HepG2 (cell line): ENCODE data around the gene P2RY11. TPM values are rescaled to one million over a fixed set of nuclear protein-coding genes. Genes with fewer than 3 reads are reported as not detected.

ENCODE experiments used
- ATAC-seq: fragments of 200-7000 bp; cut with Tn5 transposase; 3 replicates; pipeline ENCODE4 v1.9.1; 2020; ENCODE audit warnings: mild to moderate bottlenecking, moderate library complexity
- BruUV-seq: library from RNA; stranded (reverse); fragments of 400-500 nt; replicated peaks from 2 replicates; lab custom pipeline; 2021; lab: Mats Ljungman, UMichigan
- CTCF ChIA-PET: fragments of 300-600 bp; formaldehyde crosslinking; extraction: SDS; loops from one replicate; lab custom pipeline; 2021; ENCODE audit warnings: low total read pairs, inconsistent platforms, low intra/inter-chr PET ratio; lab: Yijun Ruan, JAX
- POLR2A ChIA-PET: fragments of 350-600 bp; sonication (Branson Sonifier 250); formaldehyde crosslinking; loops from one replicate; lab custom pipeline; 2020; ENCODE audit warnings: antibody characterized with exemption, inconsistent platforms; lab: Yijun Ruan, JAX
- DNase-seq: peaks from one replicate; pipeline ENCODE4 v3.0.0-alpha.2; 2015; ENCODE audit warnings: low spot score
- FAIRE-seq: peaks from 3 replicates; lab custom pipeline; 2011; peaks lifted over from hg19 to GRCh38; lab: Jason Lieb, UNC
- H2AFZ ChIP-seq: one replicate; pipeline ENCODE4 v1.6.1; 2011; ENCODE audit warnings: low read length, inconsistent platforms
- H3K27ac ChIP-seq: fragments of 300-600 bp; 3 replicates; pipeline ENCODE4 v1.8.0; 2011; ENCODE audit warnings: mixed run types, mild to moderate bottlenecking, mixed read lengths, low read length, inconsistent platforms; ENCODE audit not compliant: insufficient read depth; ENCODE audit errors: extremely low read length
- H3K27me3 ChIP-seq, 2 experiments: fragments of 200-600 bp in 1 of 2; 2 replicates in 1 of 2; 3 replicates in 1 of 2; pipeline versions ENCODE4 v1.6.0 to v1.8.0; 2011; ENCODE audit warnings: low read length in 2 of 2, mild to moderate bottlenecking in 2 of 2, moderate library complexity in 2 of 2, inconsistent platforms in 1 of 2; ENCODE audit not compliant: insufficient read depth in 2 of 2, control insufficient read depth in 1 of 2
- H3K36me3 ChIP-seq, 2 experiments: fragments of 200-600 bp in 1 of 2; replicated peaks in 1 of 2; 2 replicates in 1 of 2; 3 replicates in 1 of 2; pipeline versions ENCODE4 v1.5.1 to v1.8.0; 2011; ENCODE audit warnings: low read length in 2 of 2, inconsistent platforms in 1 of 2; ENCODE audit not compliant: insufficient read depth in 2 of 2, control insufficient read depth in 1 of 2
- H3K4me1 ChIP-seq: 2 replicates; pipeline ENCODE4 v1.5.1; 2012; ENCODE audit warnings: low read length, inconsistent platforms; ENCODE audit not compliant: insufficient read depth
- H3K4me2 ChIP-seq: 2 replicates; pipeline ENCODE4 v1.6.0; 2011; ENCODE audit warnings: low read depth, low read length, inconsistent platforms
- H3K4me3 ChIP-seq, 3 experiments: fragments of 200-600 bp in 1 of 3; sonication (generic), shearing (Covaris generic) in 1 of 3; replicated peaks in 1 of 3; 2 replicates each; pipeline ENCODE4 v1.5.1; 2011 to 2016; ENCODE audit warnings: low read length in 3 of 3, inconsistent platforms in 2 of 3, low read depth in 2 of 3, mild to moderate bottlenecking in 2 of 3, control low read depth in 1 of 3, mixed read lengths in 1 of 3; ENCODE audit not compliant: insufficient read depth in 1 of 3
- H3K79me2 ChIP-seq: one replicate; pipeline ENCODE4 v1.6.1; 2011; ENCODE audit warnings: low read length, inconsistent platforms; ENCODE audit not compliant: insufficient read depth
- H3K9ac ChIP-seq: 2 replicates; pipeline ENCODE4 v1.6.0; 2011; ENCODE audit warnings: mild to moderate bottlenecking, low read depth, low read length, inconsistent platforms; ENCODE audit not compliant: insufficient read depth
- H3K9me3 ChIP-seq: 2 replicates; pipeline ENCODE4 v1.5.1; 2012; ENCODE audit warnings: mild to moderate bottlenecking, low read length
- H4K20me1 ChIP-seq: 2 replicates; pipeline ENCODE4 v1.6.0; 2011; ENCODE audit warnings: inconsistent platforms, mild to moderate bottlenecking, low read length, moderate library complexity; ENCODE audit not compliant: insufficient read depth
- E2F5 ChIP-seq: sonication (generic); formaldehyde crosslinking; conservative IDR thresholded peaks from 2 replicates; pipeline ENCODE4 v1.4.0; 2020; ENCODE audit warnings: missing genetic modification reagents
- GRHL1 ChIP-seq: sonication (generic); formaldehyde crosslinking; conservative IDR thresholded peaks from 2 replicates; pipeline ENCODE4 v1.8.0; 2022; ENCODE audit warnings: missing genetic modification reagents
- GTF3A ChIP-seq: sonication (generic); formaldehyde crosslinking; conservative IDR thresholded peaks from 2 replicates; pipeline ENCODE4 v1.4.0; 2020; ENCODE audit warnings: mild to moderate bottlenecking, missing genetic modification reagents
- MAFK ChIP-seq, 2 experiments: IDR thresholded peaks in 1 of 2; conservative IDR thresholded peaks in 1 of 2; 2 replicates each; pipeline ENCODE4 v1.6.1; 2011; ENCODE audit warnings: improper control_type of control experiment in 2 of 2, low read length in 2 of 2
- MIXL1 ChIP-seq: IDR thresholded peaks from 2 replicates; pipeline ENCODE4 v1.6.1; 2016
- NPAS2 ChIP-seq: sonication (generic); formaldehyde crosslinking; IDR thresholded peaks from 2 replicates; pipeline ENCODE4 v1.8.0; 2022; ENCODE audit warnings: mild to moderate bottlenecking, missing genetic modification reagents, borderline replicate concordance
- RARG ChIP-seq: sonication (generic); formaldehyde crosslinking; IDR thresholded peaks from 2 replicates; pipeline ENCODE4 v1.4.0; 2020; ENCODE audit warnings: low read depth, mild to moderate bottlenecking, missing genetic modification reagents
- ZBTB34 ChIP-seq: sonication (generic); formaldehyde crosslinking; IDR thresholded peaks from 2 replicates; pipeline ENCODE4 v1.8.0; 2022; ENCODE audit warnings: mild to moderate bottlenecking, missing genetic modification reagents
- ZFP36L2 ChIP-seq: sonication (generic); formaldehyde crosslinking; IDR thresholded peaks from 2 replicates; pipeline ENCODE4 v1.4.0; 2020; ENCODE audit warnings: missing genetic modification reagents
- ZNF562 ChIP-seq: sonication (generic); formaldehyde crosslinking; IDR thresholded peaks from 2 replicates; pipeline ENCODE4 v1.8.0; 2022; ENCODE audit warnings: missing genetic modification reagents, borderline replicate concordance
- ZNF772 ChIP-seq: sonication (generic); formaldehyde crosslinking; IDR thresholded peaks from 2 replicates; pipeline ENCODE4 v1.5.0; 2020; ENCODE audit warnings: mild to moderate bottlenecking, missing genetic modification reagents
- WGBS: methylation state at CpG from one replicate; pipeline ENCODE4 v1.1.6; 2017; ENCODE audit warnings: low lambda C conversion rate; 5-methylcytosine and 5-hydroxymethylcytosine counted together
- in situ Hi-C: cut with HindIII; loops from 2 replicates; pipeline ENCODE4 v1.10.0; 2017; ENCODE audit warnings: low pct_unique_long_range_greater_than_20kb; ENCODE audit not compliant: extremely low pct_ligation_motif_present
- intact Hi-C: fragments of 100-400 bp; cut with micrococcal nuclease; formaldehyde crosslinking; loops from one replicate; pipeline ENCODE4 v1.10.0; 2022; ENCODE audit not compliant: unreplicated experiment
- polyA plus RNA-seq, 8 experiments: library from polyadenylated mRNA; depleted of rRNA in 3 of 8; stranded (reverse) in 7 of 8; unstranded in 1 of 8; fragments of >200 nt; fragmentation: Illumina TruSeq in 4 of 8; extraction: Trizol in 4 of 8; gene quantifications; 2 replicates each; pipeline versions ENCODE4 v1.2.1 to v1.2.3, GENCODE V29; 2011 to 2016; ENCODE audit warnings: low read depth in 4 of 8, missing spikeins in 1 of 8, mixed read lengths in 1 of 8; ENCODE audit not compliant: insufficient read depth in 1 of 8
- total RNA-seq, 5 experiments: library from RNA; depleted of rRNA; stranded (reverse); fragments of >200 nt; fragmentation: Illumina TruSeq; extraction: Trizol; gene quantifications; 2 replicates each; pipeline ENCODE4 v1.2.3, GENCODE V29; 2016; ENCODE audit warnings: low read depth in 1 of 5
- TF ChIP-seq, protein P1 (sequence below): sonication (generic); formaldehyde crosslinking; IDR thresholded peaks from 2 replicates; pipeline ENCODE4 v1.4.0; 2020; ENCODE audit warnings: missing genetic modification reagents, borderline replicate concordance
- TF ChIP-seq, protein P2 (sequence below): sonication (generic); formaldehyde crosslinking; IDR thresholded peaks from 2 replicates; pipeline ENCODE4 v1.4.0; 2020; ENCODE audit warnings: missing genetic modification reagents

P2RY11 gene
- total and polyA plus RNA-seq, 2 of the 13 experiments (the other 11 are each of a cell fraction or from before 2014, with no cell fraction given) = 4.0 to 7.8 TPM

DNA sequence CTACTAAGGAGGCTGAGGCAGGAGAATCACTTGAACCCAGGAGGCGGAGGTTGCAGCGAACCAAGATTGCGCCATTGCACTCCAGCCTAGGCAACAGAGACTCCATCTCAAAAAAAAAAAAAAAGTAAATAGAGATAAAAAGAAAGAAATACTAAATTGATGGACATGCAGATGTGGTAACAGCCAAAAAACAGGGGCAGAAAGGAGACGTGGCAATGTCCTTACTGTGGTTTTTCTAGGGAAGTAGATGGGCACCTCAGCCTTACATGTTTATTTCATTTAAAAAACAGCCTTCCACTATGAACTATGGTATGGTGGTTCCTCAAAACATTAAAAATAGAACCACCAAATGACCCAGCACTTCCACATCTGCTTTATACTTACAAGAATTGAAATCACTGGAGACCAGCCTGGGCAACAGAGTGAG lies 14.7 kb downstream of the P2RY11 start (continued):
- TF ChIP-seq, protein P1, sequence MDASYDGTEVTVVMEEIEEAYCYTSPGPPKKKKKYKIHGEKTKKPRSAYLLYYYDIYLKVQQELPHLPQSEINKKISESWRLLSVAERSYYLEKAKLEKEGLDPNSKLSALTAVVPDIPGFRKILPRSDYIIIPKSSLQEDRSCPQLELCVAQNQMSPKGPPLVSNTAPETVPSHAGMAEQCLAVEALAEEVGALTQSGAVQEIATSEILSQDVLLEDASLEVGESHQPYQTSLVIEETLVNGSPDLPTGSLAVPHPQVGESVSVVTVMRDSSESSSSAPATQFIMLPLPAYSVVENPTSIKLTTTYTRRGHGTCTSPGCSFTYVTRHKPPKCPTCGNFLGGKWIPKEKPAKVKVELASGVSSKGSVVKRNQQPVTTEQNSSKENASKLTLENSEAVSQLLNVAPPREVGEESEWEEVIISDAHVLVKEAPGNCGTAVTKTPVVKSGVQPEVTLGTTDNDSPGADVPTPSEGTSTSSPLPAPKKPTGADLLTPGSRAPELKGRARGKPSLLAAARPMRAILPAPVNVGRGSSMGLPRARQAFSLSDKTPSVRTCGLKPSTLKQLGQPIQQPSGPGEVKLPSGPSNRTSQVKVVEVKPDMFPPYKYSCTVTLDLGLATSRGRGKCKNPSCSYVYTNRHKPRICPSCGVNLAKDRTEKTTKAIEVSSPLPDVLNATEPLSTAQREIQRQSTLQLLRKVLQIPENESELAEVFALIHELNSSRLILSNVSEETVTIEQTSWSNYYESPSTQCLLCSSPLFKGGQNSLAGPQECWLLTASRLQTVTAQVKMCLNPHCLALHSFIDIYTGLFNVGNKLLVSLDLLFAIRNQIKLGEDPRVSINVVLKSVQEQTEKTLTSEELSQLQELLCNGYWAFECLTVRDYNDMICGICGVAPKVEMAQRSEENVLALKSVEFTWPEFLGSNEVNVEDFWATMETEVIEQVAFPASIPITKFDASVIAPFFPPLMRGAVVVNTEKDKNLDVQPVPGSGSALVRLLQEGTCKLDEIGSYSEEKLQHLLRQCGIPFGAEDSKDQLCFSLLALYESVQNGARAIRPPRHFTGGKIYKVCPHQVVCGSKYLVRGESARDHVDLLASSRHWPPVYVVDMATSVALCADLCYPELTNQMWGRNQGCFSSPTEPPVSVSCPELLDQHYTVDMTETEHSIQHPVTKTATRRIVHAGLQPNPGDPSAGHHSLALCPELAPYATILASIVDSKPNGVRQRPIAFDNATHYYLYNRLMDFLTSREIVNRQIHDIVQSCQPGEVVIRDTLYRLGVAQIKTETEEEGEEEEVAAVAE = no peak
- TF ChIP-seq MIXL1 (CRISPR knock-in tag) (no peak), GRHL1 (CRISPR knock-in tag) (no peak), MAFK (conservative IDR thresholded peaks at IDR 0.05 in 1 of 2, IDR thresholded peaks at IDR 0.05 in 1 of 2; ENCODE audit: low read length in 2 of 2) (no peak), NPAS2 (CRISPR knock-in tag) (no peak), ZFP36L2 (CRISPR knock-in tag) (no peak)

DNA sequence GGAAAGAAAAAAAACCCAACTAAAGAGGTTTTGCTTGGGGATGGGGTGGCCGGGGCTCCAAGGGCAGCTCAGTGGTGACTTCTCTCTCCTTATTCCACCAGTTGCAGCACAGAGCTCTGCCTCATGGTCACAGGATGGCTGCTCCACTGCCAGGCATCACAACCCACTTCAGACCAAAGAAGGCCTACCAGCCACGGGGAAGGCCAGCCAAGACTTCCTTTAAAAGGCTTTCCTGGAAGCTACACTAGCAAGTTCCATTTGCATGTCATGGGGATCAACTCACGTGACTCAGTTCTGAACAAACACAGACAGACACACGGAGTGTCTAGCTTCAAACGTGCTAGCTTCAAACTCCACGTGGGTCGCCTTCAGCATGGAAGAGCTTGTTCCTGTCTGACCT lies 21.4 kb downstream of the P2RY11 start:
- 94% methylated on average over 7 of the region's 7 CpGs for WGBS
- TF ChIP-seq E2F5 (CRISPR knock-in tag) (no peak), ZBTB34 (CRISPR knock-in tag) (no peak), RARG (CRISPR knock-in tag) (no peak), ZNF772 (CRISPR knock-in tag) (no peak), ZNF562 (CRISPR knock-in tag) (no peak), GTF3A (CRISPR knock-in tag) (no peak)
- TF ChIP-seq, protein P2, sequence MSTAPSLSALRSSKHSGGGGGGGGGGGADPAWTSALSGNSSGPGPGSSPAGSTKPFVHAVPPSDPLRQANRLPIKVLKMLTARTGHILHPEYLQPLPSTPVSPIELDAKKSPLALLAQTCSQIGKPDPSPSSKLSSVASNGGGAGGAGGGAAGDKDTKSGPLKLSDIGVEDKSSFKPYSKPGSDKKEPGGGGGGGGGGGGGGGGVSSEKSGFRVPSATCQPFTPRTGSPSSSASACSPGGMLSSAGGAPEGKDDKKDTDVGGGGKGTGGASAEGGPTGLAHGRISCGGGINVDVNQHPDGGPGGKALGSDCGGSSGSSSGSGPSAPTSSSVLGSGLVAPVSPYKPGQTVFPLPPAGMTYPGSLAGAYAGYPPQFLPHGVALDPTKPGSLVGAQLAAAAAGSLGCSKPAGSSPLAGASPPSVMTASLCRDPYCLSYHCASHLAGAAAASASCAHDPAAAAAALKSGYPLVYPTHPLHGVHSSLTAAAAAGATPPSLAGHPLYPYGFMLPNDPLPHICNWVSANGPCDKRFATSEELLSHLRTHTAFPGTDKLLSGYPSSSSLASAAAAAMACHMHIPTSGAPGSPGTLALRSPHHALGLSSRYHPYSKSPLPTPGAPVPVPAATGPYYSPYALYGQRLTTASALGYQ (CRISPR knock-in tag) = no peak

More for the DNA sequence above, 21.4 kb downstream of the P2RY11 start:
- DNase-seq (no peak), ATAC-seq (no peak), FAIRE-seq (no peak)
- in situ Hi-C loops (no loop called here), intact Hi-C loops (no loop called here)
- ChIA-PET POLR2A (no interaction called here), CTCF (no interaction called here)
- Histone ChIP-seq H3K9ac (no peak overlapping the region), H4K20me1 (no peaks in the 10 kb centered on the region), H3K4me2 (no peak overlapping the region), H3K4me1 (no peaks in the 10 kb centered on the region), H3K9me3 (no peaks in the 10 kb centered on the region), H3K4me3 (no peak overlapping the region), H3K79me2 (no peaks in the 10 kb centered on the region), H3K27ac (no peak overlapping the region), H2AFZ (no peak overlapping the region), H3K27me3 (no peaks in the 10 kb centered on the region), H3K36me3 (peaks cover 27 to 38% of the 10 kb centered on the region in 2 experiments)
- BruUV-seq = no TSS peak
